Astrocyte of the spinal cord (primary cell): ENCODE data around the gene TFCP2L1.

Source experiments
- DNase-seq: peaks from one replicate; pipeline ENCODE4 v3.0.0; 2011; ENCODE audit warnings: low read depth, low spot score
- H3K4me3 ChIP-seq: 2 replicates; pipeline ENCODE4 v1.5.1; 2011; ENCODE audit warnings: low read depth, mild to moderate bottlenecking, low read length, moderate library complexity
- in situ Hi-C: cut with HindIII; loops from 2 replicates; pipeline ENCODE4 v1.10.0; 2017; ENCODE audit warnings: low sequenced_read_pairs
- TF ChIP-seq, protein P1 (sequence below): IDR thresholded peaks from 2 replicates; pipeline ENCODE4 v1.5.1; 2012; ENCODE audit warnings: low read depth, mild to moderate bottlenecking, low read length, inconsistent platforms

TFCP2L1 gene

DNA sequence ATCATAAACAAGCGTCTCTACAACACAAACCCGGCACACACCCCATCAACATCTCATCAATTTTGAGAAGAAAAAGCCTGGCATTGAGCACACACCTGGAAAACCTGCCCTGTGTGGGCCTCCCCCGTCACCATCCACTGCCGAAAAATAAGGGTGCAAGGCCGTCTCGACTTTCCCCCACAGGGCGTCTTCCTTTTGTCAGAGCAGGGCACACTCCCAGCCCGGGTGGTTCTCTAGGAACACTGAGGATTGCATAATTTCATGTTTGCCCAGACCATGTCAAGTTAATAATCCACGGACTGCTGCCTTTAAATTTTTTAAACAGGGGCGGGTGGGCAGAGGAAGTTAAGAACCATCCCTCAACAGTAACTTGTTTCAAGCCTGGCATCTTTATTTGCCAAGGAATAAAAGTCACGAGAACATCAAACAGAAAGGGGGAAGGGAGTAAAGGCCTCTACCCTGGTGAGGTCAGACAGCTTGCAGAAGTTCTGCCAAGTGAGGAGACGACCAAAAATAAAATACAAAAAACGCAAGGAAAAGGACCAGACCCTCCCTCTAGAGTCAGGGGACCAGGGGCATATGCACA, 2.1 kb downstream of the TFCP2L1 start:
- H3K4me3 ChIP-seq = no peak overlapping the region
- TF ChIP-seq, protein P1, sequence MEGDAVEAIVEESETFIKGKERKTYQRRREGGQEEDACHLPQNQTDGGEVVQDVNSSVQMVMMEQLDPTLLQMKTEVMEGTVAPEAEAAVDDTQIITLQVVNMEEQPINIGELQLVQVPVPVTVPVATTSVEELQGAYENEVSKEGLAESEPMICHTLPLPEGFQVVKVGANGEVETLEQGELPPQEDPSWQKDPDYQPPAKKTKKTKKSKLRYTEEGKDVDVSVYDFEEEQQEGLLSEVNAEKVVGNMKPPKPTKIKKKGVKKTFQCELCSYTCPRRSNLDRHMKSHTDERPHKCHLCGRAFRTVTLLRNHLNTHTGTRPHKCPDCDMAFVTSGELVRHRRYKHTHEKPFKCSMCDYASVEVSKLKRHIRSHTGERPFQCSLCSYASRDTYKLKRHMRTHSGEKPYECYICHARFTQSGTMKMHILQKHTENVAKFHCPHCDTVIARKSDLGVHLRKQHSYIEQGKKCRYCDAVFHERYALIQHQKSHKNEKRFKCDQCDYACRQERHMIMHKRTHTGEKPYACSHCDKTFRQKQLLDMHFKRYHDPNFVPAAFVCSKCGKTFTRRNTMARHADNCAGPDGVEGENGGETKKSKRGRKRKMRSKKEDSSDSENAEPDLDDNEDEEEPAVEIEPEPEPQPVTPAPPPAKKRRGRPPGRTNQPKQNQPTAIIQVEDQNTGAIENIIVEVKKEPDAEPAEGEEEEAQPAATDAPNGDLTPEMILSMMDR = no peak
- in situ Hi-C loops = no loop called here
- no peak for DNase-seq

DNA sequence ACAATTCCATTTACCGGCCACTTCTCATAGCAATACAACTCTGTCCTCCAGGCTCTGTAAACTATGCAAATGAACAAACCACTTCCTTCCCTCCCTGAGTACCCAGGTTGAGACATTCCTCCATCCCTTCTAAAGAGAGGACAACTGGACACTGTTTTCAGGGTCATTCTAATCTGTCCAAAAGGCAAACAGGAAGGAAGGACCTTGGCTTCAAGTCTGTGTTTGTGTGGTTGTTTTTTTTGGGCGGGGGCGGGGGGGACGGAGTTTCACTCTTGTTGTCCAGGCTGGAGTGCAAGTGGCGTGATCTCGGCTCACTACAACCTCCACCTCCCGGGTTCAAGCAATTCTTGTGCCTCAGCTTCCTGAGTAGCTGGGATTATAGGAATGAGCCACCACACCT, 3.3 kb downstream of the TFCP2L1 start:
- in situ Hi-C loops = no loop called here
- DNase-seq = no peak
- TF ChIP-seq, protein P1 = no peak
- H3K4me3 ChIP-seq = no peak overlapping the region

DNA sequence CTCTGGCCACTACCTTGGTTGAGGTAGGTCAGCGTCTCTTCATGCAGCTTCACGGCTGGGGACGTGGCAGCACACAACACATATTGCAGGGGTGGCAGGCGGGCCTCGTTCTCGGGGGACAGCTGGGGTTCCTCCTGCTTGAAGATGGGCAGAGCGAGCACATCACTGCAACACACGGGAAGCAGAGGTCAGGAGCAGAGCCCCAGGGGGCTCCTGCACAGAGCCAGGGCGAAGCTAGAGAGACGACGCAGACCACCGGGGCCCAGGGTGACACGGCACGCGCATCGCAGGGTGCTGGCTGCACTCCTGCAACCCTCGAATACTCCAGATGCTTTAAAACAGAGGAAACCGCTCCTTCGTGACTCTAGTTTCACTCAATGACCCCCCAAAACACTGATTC, 3.9 kb downstream of the TFCP2L1 start:
- in situ Hi-C loops = no loop called here
- TF ChIP-seq, protein P1 = no peak

DNA sequence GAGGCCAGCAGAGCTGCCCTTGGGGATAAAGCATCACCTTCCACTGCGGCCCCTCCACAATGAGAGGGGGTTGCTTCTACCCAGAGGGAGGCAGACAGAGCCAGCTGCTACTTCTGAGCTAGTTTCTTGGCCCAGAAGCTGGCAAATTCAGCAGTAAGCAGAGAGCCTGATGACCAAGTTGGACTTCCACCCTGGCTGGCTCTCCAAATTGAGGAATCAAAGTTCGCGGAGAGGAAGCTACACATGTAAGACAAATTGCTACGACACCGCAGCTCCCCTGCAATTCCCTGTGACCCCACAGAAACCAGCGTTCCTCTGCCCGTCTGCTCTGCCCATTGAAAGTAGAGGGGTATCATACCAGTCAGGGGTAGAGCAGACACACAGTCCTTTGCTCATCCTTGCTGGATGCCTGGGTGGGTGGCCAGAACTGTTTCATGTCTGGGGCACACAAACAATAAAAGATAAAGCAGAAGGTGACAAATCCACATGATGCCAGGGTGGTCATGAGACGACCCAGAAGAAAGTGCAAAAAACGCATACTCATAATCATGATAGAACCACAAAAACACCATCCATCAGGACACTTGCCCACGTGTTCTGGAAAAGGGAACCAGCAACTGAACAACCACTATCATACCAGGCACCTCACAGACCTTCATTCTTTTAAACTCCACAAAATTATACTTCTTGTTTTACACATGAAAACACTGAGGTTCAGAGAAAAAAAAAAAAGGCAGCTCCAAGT, 5.4 kb downstream of the TFCP2L1 start:
- in situ Hi-C loops = no loop called here
- TF ChIP-seq, protein P1 = no peak
- DNase-seq = no peak
- no peak overlapping the region for H3K4me3 ChIP-seq

More for the DNA sequence above, 3.9 kb downstream of the TFCP2L1 start:
- DNase-seq = no peak
- no peak overlapping the region for H3K4me3 ChIP-seq

DNA sequence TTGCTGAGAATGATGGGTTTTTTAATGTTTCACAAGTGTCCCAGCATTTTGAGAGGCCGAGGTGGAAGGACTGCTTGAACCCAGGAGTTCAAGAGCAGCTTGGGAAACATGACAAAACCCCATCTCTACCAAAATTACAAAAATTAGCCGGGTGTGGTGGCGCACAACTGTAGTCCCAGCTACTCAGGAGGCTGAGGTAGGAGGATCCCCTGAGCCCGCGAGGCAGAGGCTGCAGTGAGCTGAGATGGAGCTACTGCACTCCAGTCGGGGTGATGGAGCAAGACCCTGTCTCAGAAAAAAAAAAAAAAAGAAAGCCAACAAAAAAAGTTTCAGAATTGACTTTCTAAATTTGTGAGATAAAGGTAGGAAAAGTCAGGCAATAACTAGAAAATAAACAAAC, 8.7 kb downstream of the TFCP2L1 start:
- in situ Hi-C loops = no loop called here
- no peak for DNase-seq
- TF ChIP-seq, protein P1 = no peak
- H3K4me3 ChIP-seq = no peak overlapping the region

DNA sequence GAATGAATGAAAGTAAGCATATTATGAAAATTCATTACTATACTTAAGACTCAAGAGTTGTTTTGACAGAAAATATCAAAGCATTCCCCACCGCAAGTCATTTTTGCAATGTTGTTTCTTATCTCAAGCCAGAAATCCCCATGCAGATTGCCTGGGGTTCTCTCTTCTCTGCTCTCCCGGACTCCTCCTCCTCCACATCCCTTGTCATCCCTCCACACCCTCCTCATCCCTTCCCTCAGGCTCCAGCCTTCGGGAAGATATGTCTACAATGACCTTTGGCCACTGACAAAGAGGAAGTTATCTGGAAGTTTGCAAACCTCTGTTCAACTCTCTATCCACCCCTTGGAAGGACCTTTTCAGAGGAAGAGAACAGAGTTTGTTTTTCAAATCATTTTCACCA, 11.9 kb downstream of the TFCP2L1 start:
- DNase-seq = no peak
- in situ Hi-C loops = no loop called here
- TF ChIP-seq, protein P1 = no peak
- H3K4me3 ChIP-seq = no peak overlapping the region
